Erythroblast (primary cell): ENCODE measurements around the gene ARHGEF12.

Experiments used
- GATA1 ChIP-seq: IDR thresholded peaks from 2 replicates; pipeline ENCODE4 v1.6.1; 2011; ENCODE audit warnings: low read depth, mild to moderate bottlenecking, control low read depth, low read length, moderate library complexity
- POLR2A ChIP-seq: IDR thresholded peaks from 2 replicates; pipeline ENCODE4 v1.6.1; 2011; ENCODE audit warnings: mild to moderate bottlenecking, low read length

GRCh38 chr11:120318906-120319305 is 17.3 kb upstream of the ARHGEF12 start:
- no peak for TF ChIP-seq POLR2A
- no peak for TF ChIP-seq GATA1
